Neural cell (in vitro differentiated cells): Measurements from ENCODE around the gene UHRF2.

Experiments used
- EP300 ChIP-seq: fragments of 450-650 bp; conservative IDR thresholded peaks from 2 replicates; pipeline ENCODE4 v1.6.1; 2014; ENCODE audit warnings: antibody characterized with exemption, mild to moderate bottlenecking, moderate library complexity; ENCODE audit not compliant: poor library complexity, severe bottlenecking
- EZH2 ChIP-seq: fragments of 200-600, 300-800 bp; shearing (Covaris generic), sonication (generic); IDR thresholded peaks from 2 replicates; pipeline ENCODE4 v1.6.1; 2014; ENCODE audit warnings: antibody characterized with exemption, low read length, borderline replicate concordance, mild to moderate bottlenecking; ENCODE audit not compliant: insufficient read depth, poor library complexity, severe bottlenecking

DNA sequence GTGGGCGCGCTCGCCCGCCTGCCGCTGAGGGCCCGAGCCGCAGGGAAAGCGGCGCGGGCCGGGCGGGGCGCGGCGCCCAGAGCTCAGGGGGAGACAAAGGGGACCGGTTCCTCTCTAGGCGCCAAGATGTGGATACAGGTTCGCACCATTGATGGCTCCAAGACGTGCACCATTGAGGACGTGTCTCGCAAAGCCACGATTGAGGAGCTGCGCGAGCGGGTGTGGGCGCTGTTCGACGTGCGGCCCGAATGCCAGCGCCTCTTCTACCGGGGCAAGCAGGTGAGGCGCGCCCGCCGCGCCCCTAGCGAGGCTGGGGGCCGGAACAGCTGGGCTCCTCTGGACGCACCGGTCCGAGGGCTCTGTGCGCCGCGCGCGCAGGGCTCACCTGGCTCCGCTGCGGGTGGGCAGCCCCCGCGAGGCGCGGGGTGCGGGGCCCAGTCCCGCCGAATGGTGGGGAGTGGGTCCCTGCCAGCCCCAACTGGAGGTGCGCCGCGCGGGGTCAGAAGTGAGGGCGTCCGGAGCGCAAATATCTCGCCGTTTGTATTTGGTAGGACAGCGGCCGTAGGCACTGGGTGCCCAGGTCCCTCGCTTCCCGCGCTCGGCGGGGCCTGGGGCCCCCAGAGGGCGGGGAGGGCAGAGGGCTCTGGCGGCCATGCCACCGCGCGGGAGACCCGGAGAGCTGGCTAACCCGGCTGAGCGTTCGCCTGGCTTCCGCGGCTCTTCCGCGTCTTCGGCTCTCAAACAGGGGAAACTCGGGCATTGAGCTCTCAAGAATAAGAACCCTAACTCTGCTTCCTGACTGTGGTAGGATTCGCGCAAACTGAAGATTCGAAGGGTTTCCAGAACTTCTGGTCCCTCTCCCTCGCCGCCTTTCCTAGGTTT lies 607 bp downstream of the UHRF2 start:
- TF ChIP-seq EZH2 (no peak), EP300 (no peak)
